ENCODE results near the gene C1orf167.

Gene C1orf167

GRCh38 chr1:11751087-11751486 is 10.9 kb upstream of the C1orf167 start:
- TF ChIP-seq, protein P1, sequence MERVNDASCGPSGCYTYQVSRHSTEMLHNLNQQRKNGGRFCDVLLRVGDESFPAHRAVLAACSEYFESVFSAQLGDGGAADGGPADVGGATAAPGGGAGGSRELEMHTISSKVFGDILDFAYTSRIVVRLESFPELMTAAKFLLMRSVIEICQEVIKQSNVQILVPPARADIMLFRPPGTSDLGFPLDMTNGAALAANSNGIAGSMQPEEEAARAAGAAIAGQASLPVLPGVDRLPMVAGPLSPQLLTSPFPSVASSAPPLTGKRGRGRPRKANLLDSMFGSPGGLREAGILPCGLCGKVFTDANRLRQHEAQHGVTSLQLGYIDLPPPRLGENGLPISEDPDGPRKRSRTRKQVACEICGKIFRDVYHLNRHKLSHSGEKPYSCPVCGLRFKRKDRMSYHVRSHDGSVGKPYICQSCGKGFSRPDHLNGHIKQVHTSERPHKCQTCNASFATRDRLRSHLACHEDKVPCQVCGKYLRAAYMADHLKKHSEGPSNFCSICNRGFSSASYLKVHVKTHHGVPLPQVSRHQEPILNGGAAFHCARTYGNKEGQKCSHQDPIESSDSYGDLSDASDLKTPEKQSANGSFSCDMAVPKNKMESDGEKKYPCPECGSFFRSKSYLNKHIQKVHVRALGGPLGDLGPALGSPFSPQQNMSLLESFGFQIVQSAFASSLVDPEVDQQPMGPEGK (CRISPR knock-in tag; IDR thresholded peaks at IDR 0.05; ENCODE audit: borderline replicate concordance): no peak
- TF ChIP-seq PPARA (CRISPR knock-in tag; IDR thresholded peaks at IDR 0.05; ENCODE audit: borderline replicate concordance) (no peak), GLIS3 (CRISPR knock-in tag; IDR thresholded peaks at IDR 0.05) (no peak), ZFP30 (CRISPR knock-in tag; IDR thresholded peaks at IDR 0.05) (no peak), ZNF8 (CRISPR knock-in tag; IDR thresholded peaks at IDR 0.05) (no peak), ESRRG (CRISPR knock-in tag; IDR thresholded peaks at IDR 0.05) (no peak), TSHZ2 (CRISPR knock-in tag; IDR thresholded peaks at IDR 0.05) (no peak), TOX (CRISPR knock-in tag; IDR thresholded peaks at IDR 0.05; ENCODE audit: borderline replicate concordance) (no peak), ISL1 (CRISPR knock-in tag; IDR thresholded peaks at IDR 0.05) (no peak), TCF4 (CRISPR knock-in tag; IDR thresholded peaks at IDR 0.05; ENCODE audit: borderline replicate concordance) (no peak), OSR1 (CRISPR knock-in tag; IDR thresholded peaks at IDR 0.05) (no peak), ZFP3 (CRISPR knock-in tag; IDR thresholded peaks at IDR 0.05) (no peak), ZNF70 (CRISPR knock-in tag; IDR thresholded peaks at IDR 0.05) (no peak), SNAI2 (CRISPR knock-in tag; IDR thresholded peaks at IDR 0.05) (no peak), ZNF565 (CRISPR knock-in tag; conservative IDR thresholded peaks at IDR 0.05; ENCODE audit: low read depth) (no peak), CSDC2 (CRISPR knock-in tag; IDR thresholded peaks at IDR 0.05) (no peak)
- TF ChIP-seq, protein P2, sequence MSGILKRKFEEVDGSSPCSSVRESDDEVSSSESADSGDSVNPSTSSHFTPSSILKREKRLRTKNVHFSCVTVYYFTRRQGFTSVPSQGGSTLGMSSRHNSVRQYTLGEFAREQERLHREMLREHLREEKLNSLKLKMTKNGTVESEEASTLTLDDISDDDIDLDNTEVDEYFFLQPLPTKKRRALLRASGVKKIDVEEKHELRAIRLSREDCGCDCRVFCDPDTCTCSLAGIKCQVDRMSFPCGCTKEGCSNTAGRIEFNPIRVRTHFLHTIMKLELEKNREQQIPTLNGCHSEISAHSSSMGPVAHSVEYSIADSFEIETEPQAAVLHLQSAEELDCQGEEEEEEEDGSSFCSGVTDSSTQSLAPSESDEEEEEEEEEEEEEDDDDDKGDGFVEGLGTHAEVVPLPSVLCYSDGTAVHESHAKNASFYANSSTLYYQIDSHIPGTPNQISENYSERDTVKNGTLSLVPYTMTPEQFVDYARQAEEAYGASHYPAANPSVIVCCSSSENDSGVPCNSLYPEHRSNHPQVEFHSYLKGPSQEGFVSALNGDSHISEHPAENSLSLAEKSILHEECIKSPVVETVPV (CRISPR knock-in tag; IDR thresholded peaks at IDR 0.05): no peak
- TF ChIP-seq, protein P3, sequence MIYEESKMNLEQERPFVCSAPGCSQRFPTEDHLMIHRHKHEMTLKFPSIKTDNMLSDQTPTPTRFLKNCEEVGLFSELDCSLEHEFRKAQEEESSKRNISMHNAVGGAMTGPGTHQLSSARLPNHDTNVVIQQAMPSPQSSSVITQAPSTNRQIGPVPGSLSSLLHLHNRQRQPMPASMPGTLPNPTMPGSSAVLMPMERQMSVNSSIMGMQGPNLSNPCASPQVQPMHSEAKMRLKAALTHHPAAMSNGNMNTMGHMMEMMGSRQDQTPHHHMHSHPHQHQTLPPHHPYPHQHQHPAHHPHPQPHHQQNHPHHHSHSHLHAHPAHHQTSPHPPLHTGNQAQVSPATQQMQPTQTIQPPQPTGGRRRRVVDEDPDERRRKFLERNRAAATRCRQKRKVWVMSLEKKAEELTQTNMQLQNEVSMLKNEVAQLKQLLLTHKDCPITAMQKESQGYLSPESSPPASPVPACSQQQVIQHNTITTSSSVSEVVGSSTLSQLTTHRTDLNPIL (CRISPR knock-in tag; IDR thresholded peaks at IDR 0.05; ENCODE audit: low read depth): no peak
- TF ChIP-seq, protein P4, sequence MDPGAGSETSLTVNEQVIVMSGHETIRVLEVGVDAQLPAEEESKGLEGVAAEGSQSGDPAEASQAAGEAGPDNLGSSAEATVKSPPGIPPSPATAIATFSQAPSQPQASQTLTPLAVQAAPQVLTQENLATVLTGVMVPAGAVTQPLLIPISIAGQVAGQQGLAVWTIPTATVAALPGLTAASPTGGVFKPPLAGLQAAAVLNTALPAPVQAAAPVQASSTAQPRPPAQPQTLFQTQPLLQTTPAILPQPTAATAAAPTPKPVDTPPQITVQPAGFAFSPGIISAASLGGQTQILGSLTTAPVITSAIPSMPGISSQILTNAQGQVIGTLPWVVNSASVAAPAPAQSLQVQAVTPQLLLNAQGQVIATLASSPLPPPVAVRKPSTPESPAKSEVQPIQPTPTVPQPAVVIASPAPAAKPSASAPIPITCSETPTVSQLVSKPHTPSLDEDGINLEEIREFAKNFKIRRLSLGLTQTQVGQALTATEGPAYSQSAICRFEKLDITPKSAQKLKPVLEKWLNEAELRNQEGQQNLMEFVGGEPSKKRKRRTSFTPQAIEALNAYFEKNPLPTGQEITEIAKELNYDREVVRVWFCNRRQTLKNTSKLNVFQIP (CRISPR knock-in tag; IDR thresholded peaks at IDR 0.05; ENCODE audit: borderline replicate concordance, low read depth): no peak
- no peak for ATAC-seq

GRCh38 chr1:11752359-11753088 is 9.5 kb upstream of the C1orf167 start:
- no peak for ATAC-seq
- TF ChIP-seq, protein P2 (CRISPR knock-in tag; IDR thresholded peaks at IDR 0.05): no peak
- TF ChIP-seq RARB (CRISPR knock-in tag; IDR thresholded peaks at IDR 0.05) (no peak), GLIS3 (CRISPR knock-in tag; IDR thresholded peaks at IDR 0.05) (no peak), TCF4 (CRISPR knock-in tag; IDR thresholded peaks at IDR 0.05; ENCODE audit: borderline replicate concordance) (no peak), ARNTL (CRISPR knock-in tag; IDR thresholded peaks at IDR 0.05; ENCODE audit: borderline replicate concordance, low read depth) (no peak), TSHZ2 (CRISPR knock-in tag; IDR thresholded peaks at IDR 0.05) (no peak)

All from SK-N-SH treated with all-trans-retinoic acid at 6 μM for 48 hours (cell line).